Prostate gland (tissue), 2 donors: ENCODE measurements around the gene PPP2R5A. TPM values are rescaled to one million over a fixed set of nuclear protein-coding genes. Genes with fewer than 3 reads are reported as not detected.

Experiments used
- DNase-seq: peaks from one replicate; pipeline ENCODE4 v3.0.0-alpha.2; 2019; ENCODE audit warnings: low spot score
- H3K27ac ChIP-seq, 2 donors: fragments of 200-600 bp; sonication (generic); 2 replicates each; pipeline ENCODE4 v1.5.1; 2017 to 2019
- H3K27me3 ChIP-seq: fragments of 200-600 bp; sonication (generic); replicated peaks from 2 replicates; pipeline ENCODE4 v1.5.1; 2019; ENCODE audit not compliant: insufficient read depth
- H3K36me3 ChIP-seq, 2 donors: fragments of 200-600 bp; sonication (generic); 1 replicate in 1 of 2; 2 replicates in 1 of 2; pipeline versions ENCODE4 v1.5.1 to v1.8.1; 2017 to 2019
- H3K4me1 ChIP-seq: fragments of 200-600 bp; sonication (generic); replicated peaks from 2 replicates; pipeline ENCODE4 v1.5.1; 2019
- H3K4me3 ChIP-seq, 2 donors: fragments of 200-600 bp; sonication (generic); 2 replicates each; pipeline ENCODE4 v1.5.1; 2017 to 2019
- H3K9me3 ChIP-seq: fragments of 200-600 bp; sonication (generic); 2 replicates; pipeline ENCODE4 v1.5.1; 2017
- POLR2A ChIP-seq: fragments of 450-650 bp; IDR thresholded peaks from one replicate; pipeline ENCODE4 v1.6.1; 2016; ENCODE audit warnings: antibody characterized with exemption, mild to moderate bottlenecking
- POLR2AphosphoS5 ChIP-seq: sonication (generic); formaldehyde crosslinking; IDR thresholded peaks from one replicate; pipeline ENCODE4 v1.6.1; 2017; ENCODE audit warnings: antibody characterized with exemption
- WGBS: methylation state at CpG from one replicate; pipeline ENCODE4 v1.1.5; 2018; 5-methylcytosine and 5-hydroxymethylcytosine counted together
- intact Hi-C: fragments of 100-400 bp; cut with DNase I; formaldehyde crosslinking; loops from one replicate; pipeline ENCODE4 v1.14.2; 2022
- total RNA-seq, 2 donors: library from RNA; depleted of rRNA; stranded (reverse); fragments of >200 nt; gene quantifications; one replicate each; pipeline ENCODE4 v1.1.0, GENCODE V29; 2016
- TF ChIP-seq, protein P1 (sequence below), 4 experiments: fragments of 200-600 bp in 2 of 4; fragments of 450-650 bp in 2 of 4; sonication (generic) in 2 of 4; IDR thresholded peaks; 1 replicate in 3 of 4; 2 replicates in 1 of 4; pipeline ENCODE4 v1.5.1; 2016 to 2019; ENCODE audit warnings: antibody characterized with exemption in 4 of 4, mild to moderate bottlenecking in 2 of 4, moderate library complexity in 2 of 4

The PPP2R5A gene
- total RNA-seq, 2 donors from 2014 or later, result 33.5 to 49.5 TPM

DNA sequence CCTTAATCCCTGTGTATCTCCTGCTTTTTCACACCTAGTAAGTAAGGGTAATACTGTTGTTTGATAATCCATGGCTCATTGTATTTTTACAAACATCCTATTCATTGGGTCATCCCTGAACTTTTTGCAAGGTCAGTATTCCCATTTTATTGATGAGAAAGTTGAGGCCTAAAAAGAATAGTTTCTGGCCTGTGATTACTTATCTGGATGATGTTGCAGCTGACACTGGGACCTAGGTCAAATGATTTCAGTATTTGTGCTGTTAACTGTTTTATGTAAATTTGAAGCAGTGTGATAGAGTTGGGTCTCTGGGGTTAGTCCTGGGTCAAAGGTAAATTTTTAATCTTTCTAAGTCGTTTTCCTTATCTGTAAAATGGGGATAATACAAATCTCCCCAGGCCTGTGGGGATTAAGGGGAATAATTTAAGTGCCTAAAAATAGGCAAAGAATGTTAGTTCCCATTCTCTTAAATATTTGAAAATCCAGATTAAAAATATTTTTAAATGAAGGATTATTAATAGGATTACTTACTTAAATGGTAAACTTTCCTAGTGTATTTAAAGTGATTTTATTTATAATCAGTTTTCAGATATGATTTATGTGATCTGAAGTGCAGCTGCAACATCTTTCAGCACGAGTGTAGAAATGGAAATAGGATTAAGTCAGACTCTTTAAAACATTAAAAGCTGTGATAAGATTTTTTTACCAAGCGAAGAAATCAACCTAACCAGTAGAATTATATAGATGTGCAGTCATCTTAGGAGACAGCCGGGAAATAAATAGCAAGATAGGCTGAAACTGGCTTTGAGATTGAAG is 4.3 kb downstream of the PPP2R5A start:
- H3K27ac ChIP-seq, result no peak overlapping the region
- no peak overlapping the region for H3K4me3 ChIP-seq
- WGBS, result 69% methylated on average over 4 of the region's 4 CpGs
- no peaks in the 10 kb centered on the region for H3K36me3 ChIP-seq
- no peak for TF ChIP-seq POLR2A
- H3K4me1 ChIP-seq, result peaks cover 5% of the 10 kb centered on the region
- H3K27me3 ChIP-seq, result no peaks in the 10 kb centered on the region
- H3K9me3 ChIP-seq, result no peaks in the 10 kb centered on the region
- no peak for DNase-seq
- intact Hi-C loops, result loop anchor here (5.0 to 10.0 kb wide), 5 partner anchors 57 to 217 kb away; no protein-coding TSS in a partner anchor

DNA sequence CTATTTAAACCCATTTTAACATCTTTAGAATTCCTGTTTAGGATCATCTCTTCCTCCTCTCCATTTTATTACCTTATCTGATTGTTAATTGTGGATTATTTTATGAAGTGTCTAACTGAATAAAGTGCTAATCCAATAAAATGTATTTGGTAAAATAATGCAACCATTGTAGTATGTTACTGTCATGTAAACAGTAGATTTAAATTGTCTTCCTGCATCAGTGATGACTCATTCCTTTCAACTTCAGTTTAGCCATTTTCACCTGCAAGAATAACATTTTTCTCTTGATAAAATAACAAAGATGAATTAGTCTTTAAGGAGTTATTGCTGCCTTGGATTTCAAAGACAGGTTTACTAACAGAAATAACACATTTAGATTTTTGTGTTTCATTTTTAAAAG is 5.4 kb downstream of the PPP2R5A start:
- no peaks in the 10 kb centered on the region for H3K36me3 ChIP-seq
- H3K4me1 ChIP-seq, result peaks cover 5% of the 10 kb centered on the region
- no peaks in the 10 kb centered on the region for H3K27me3 ChIP-seq
- H3K4me3 ChIP-seq, result no peak overlapping the region
- H3K27ac ChIP-seq, result no peak overlapping the region
- intact Hi-C loops, result loop anchor here (5.0 to 10.0 kb wide), 3 partner anchors 77 to 218 kb away; no protein-coding TSS in a partner anchor
- no peak for TF ChIP-seq POLR2AphosphoS5
- no peak for TF ChIP-seq POLR2A
- TF ChIP-seq, protein P1, sequence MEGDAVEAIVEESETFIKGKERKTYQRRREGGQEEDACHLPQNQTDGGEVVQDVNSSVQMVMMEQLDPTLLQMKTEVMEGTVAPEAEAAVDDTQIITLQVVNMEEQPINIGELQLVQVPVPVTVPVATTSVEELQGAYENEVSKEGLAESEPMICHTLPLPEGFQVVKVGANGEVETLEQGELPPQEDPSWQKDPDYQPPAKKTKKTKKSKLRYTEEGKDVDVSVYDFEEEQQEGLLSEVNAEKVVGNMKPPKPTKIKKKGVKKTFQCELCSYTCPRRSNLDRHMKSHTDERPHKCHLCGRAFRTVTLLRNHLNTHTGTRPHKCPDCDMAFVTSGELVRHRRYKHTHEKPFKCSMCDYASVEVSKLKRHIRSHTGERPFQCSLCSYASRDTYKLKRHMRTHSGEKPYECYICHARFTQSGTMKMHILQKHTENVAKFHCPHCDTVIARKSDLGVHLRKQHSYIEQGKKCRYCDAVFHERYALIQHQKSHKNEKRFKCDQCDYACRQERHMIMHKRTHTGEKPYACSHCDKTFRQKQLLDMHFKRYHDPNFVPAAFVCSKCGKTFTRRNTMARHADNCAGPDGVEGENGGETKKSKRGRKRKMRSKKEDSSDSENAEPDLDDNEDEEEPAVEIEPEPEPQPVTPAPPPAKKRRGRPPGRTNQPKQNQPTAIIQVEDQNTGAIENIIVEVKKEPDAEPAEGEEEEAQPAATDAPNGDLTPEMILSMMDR (IDR thresholded peaks at IDR 0.05), result no peak
- no peak for DNase-seq
- no peaks in the 10 kb centered on the region for H3K9me3 ChIP-seq

DNA sequence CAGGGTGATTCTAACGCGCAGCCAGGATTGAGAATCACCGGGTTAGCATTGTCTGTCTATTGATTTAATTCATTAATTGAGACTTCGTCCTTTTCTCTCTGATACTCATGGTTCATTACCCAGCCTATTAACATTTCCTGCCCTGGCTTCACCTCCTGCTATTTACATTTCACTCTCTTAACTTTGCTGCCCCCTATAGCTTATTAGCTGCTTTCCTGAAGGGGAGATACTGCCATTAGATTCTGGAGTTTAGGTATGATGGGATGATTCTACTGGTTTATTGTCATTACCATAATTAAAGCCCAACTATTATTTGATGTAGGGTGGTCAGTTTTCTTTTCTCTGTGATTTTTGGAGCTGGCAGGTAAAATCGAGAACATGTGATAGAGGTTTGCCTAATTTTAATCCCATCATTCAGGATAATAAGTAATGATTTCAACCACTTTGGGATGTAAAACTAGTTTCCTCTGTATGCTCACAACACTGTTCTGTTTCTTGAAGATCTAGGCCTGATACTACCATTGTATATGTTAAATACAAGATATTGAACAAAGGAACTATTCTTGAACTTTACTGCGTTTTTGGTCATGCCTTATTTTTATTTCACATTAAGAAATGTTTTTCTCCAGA is 6.4 kb downstream of the PPP2R5A start:
- Histone ChIP-seq H3K4me3 (no peak overlapping the region), H3K27ac (no peak overlapping the region), H3K4me1 (peaks cover 5% of the 10 kb centered on the region), H3K36me3 (no peaks in the 10 kb centered on the region), H3K27me3 (no peaks in the 10 kb centered on the region), H3K9me3 (no peaks in the 10 kb centered on the region)
- intact Hi-C loops, result loop anchor here (5.0 to 10.0 kb wide), 3 partner anchors 76 to 219 kb away; no protein-coding TSS in a partner anchor
- peak; percentile 9 for DNase-seq
- TF ChIP-seq POLR2A (no peak), POLR2AphosphoS5 (no peak)
- TF ChIP-seq, protein P1 (IDR thresholded peaks at IDR 0.05), result peak in 3 of 4 experiments; percentile 21 to 64 (median 61)
- WGBS, result 52% methylated on average over 6 of the region's 6 CpGs

DNA sequence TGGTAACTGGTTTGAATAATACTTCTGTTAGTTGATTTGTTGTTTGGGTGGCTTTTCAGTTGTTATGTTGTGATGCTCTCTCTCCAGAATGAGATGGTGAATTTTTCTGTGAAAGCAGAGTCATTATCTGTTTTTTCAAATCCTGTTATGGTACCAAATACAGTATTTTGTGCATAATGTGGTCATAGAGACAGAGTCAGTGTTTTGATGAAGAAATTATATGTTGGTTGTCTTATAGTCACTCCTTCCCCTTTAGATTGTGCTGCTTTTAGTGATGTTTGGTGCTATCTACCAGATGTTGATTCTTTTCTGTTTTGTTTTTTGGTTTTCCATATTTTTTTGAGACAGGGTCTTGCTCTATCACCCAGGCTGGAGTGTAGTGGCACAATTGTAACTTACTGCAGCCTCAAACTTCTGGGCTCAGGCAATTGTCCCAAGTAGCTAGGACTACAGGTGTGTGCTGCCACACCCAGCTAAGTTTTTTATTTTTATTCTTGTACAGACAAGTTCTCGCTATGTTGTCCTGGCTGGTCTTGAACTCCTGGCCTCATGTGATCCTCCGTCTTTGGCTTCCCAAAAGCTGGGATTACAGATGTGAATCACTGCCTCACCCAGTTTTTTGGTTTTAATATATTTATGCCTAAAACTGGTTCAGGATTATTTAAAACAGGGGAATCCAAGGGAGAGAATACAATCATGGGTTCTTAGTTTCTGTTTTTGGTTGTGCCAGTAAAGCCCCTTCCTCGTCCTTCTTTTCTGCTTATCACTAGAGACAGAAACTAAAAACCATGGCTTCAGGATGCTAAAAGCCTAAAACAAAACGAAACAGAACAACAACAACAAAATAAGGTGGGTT is 7.3 kb downstream of the PPP2R5A start:
- no peak overlapping the region for H3K4me3 ChIP-seq
- H3K4me1 ChIP-seq, result peaks cover 5% of the 10 kb centered on the region
- intact Hi-C loops, result loop anchor here (5.0 to 10.0 kb wide), 3 partner anchors 75 to 220 kb away; no protein-coding TSS in a partner anchor
- no peaks in the 10 kb centered on the region for H3K9me3 ChIP-seq
- no peak for DNase-seq
- H3K27me3 ChIP-seq, result no peaks in the 10 kb centered on the region
- 82% methylated on average over 4 of the region's 4 CpGs for WGBS
- no peak overlapping the region for H3K27ac ChIP-seq
- no peak for TF ChIP-seq POLR2AphosphoS5
- no peak for TF ChIP-seq POLR2A
- TF ChIP-seq, protein P1 (IDR thresholded peaks at IDR 0.05), result no peak
- no peaks in the 10 kb centered on the region for H3K36me3 ChIP-seq

DNA sequence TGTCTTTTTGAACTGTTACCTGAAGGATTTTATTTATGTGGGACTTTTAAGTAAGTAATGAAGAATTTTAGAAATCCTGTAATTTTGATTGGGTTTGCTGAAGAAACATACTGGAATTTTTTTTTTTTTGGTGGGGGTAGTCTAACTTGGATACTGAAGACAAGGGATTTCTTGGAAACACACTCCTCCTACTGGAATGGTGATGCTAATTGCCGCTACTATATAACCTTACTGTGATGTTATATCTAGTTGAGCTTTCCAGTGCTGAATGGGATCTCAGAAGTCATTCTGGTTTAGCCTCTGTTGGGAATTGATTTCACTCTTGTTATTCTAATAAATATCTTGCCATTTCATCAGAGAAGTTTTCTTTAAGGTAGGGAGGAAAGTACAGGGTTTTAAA is 8.4 kb downstream of the PPP2R5A start:
- intact Hi-C loops, result loop anchor here (5.0 to 10.0 kb wide), 3 partner anchors 74 to 221 kb away; no protein-coding TSS in a partner anchor
- 93% methylated on average over 1 of the region's 1 CpG for WGBS
- H3K4me3 ChIP-seq, result no peak overlapping the region
- no peak overlapping the region for H3K27ac ChIP-seq
- no peaks in the 10 kb centered on the region for H3K27me3 ChIP-seq
- TF ChIP-seq, protein P1 (IDR thresholded peaks at IDR 0.05), result no peak
- TF ChIP-seq POLR2A, result no peak
- TF ChIP-seq POLR2AphosphoS5, result no peak
- H3K4me1 ChIP-seq, result peaks cover 5% of the 10 kb centered on the region
- H3K9me3 ChIP-seq, result no peaks in the 10 kb centered on the region
- DNase-seq, result no peak
- no peaks in the 10 kb centered on the region for H3K36me3 ChIP-seq
